ENCODE results near the gene VSIR. TPM values are rescaled to one million over a fixed set of nuclear protein-coding genes. Genes with fewer than 3 reads are reported as not detected.

The VSIR gene
- total RNA-seq, 1 donor from 2014 or later = 2.9 TPM

DNA sequence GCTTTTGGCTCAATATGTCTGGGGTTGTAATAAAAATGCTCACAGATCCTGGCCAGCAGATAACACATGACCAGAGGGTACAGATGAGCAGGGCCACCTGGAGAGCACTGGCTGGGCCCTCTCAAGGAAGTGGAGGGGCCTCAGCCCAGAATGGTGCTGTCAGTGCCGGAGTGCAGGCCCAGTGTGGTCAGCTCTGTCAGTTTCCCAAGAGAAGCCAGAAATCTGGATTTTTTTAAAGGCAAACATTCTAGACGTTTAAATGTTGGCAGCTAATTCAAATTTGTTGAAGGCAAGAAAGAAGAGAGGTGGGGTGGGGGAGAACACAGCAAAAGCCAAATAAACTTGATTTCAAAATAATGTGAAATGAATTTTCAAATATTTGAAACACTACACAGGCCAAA, 55.8 kb downstream of the VSIR start:
- Mint-ChIP-seq H3K9me3 (ENCODE audit: unreplicated experiment) (peaks cover 6% of the 10 kb centered on the region), H3K27me3 (ENCODE audit: low read depth, unreplicated experiment) (peaks cover 45% of the 10 kb centered on the region), H3K27ac (ENCODE audit: unreplicated experiment) (no peak overlapping the region), H3K4me3 (ENCODE audit: unreplicated experiment) (no peak overlapping the region), H3K36me3 (ENCODE audit: low read depth, unreplicated experiment) (no peaks in the 10 kb centered on the region), H3K4me1 (ENCODE audit: low read depth, unreplicated experiment) (peaks cover 6% of the 10 kb centered on the region)
- Histone ChIP-seq H3K9me3 (ENCODE audit: insufficient read depth, low read depth, low read length) (no peaks in the 10 kb centered on the region), H4K20me1 (ENCODE audit: insufficient read depth, low read length) (no peaks in the 10 kb centered on the region), H3K36me3 (ENCODE audit: insufficient read depth, low read length) (no peaks in the 10 kb centered on the region), H3K4me2 (ENCODE audit: low read length) (no peak overlapping the region), H3K4me3 (ENCODE audit: insufficient read depth, low read depth, low read length) (no peak overlapping the region), H3K27ac (ENCODE audit: low read depth, low read length) (no peak overlapping the region), H3K27me3 (ENCODE audit: insufficient read depth, low read length) (peaks cover 11% of the 10 kb centered on the region), H2AFZ (ENCODE audit: low read depth, low read length) (no peak overlapping the region), H3K79me2 (ENCODE audit: insufficient read depth, low read length) (no peaks in the 10 kb centered on the region), H3K9ac (ENCODE audit: low read length) (no peak overlapping the region), H3K4me1 (ENCODE audit: insufficient read depth, low read length) (peaks cover 7% of the 10 kb centered on the region)
- FAIRE-seq = no peak
- no peak for DNase-seq (ENCODE audit: low read depth)
- TF ChIP-seq, protein P1, sequence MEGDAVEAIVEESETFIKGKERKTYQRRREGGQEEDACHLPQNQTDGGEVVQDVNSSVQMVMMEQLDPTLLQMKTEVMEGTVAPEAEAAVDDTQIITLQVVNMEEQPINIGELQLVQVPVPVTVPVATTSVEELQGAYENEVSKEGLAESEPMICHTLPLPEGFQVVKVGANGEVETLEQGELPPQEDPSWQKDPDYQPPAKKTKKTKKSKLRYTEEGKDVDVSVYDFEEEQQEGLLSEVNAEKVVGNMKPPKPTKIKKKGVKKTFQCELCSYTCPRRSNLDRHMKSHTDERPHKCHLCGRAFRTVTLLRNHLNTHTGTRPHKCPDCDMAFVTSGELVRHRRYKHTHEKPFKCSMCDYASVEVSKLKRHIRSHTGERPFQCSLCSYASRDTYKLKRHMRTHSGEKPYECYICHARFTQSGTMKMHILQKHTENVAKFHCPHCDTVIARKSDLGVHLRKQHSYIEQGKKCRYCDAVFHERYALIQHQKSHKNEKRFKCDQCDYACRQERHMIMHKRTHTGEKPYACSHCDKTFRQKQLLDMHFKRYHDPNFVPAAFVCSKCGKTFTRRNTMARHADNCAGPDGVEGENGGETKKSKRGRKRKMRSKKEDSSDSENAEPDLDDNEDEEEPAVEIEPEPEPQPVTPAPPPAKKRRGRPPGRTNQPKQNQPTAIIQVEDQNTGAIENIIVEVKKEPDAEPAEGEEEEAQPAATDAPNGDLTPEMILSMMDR (IDR thresholded peaks at IDR 0.05; ENCODE audit: insufficient read depth, low read depth, low read length) = no peak
- no peak for TF ChIP-seq EZH2 (IDR thresholded peaks at IDR 0.05; ENCODE audit: insufficient read depth, low read length)

DNA sequence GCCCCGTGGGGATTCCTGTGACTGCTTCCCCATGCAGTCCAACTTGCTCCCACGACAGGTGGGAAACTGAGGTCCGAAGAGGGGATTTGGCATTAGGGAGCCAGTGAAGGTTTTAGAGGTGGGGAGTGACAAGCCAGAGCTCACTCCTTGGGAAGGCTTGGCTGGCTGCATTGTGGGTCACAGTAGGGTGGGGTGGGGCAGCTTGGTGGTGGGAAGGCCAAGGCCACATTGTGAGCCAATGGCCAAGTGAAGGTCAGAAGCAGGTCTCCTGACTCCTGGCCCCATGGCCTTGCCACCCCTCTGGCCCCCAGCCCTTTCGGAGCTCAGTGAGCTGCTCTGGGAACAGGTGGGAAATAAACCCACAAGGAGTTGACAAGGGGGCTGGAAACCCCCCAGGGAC, 56.3 kb downstream of the VSIR start:
- H2AFZ ChIP-seq (ENCODE audit: low read depth, low read length) = no peak overlapping the region

GRCh38 chr10:71716426-71716825, 56.9 kb downstream of the VSIR start:
- Histone ChIP-seq H3K27me3 (ENCODE audit: insufficient read depth, low read length) (peaks cover 8% of the 10 kb centered on the region), H3K4me3 (ENCODE audit: insufficient read depth, low read depth, low read length) (no peak overlapping the region), H3K9me3 (ENCODE audit: insufficient read depth, low read depth, low read length) (no peaks in the 10 kb centered on the region), H3K4me2 (ENCODE audit: low read length) (no peak overlapping the region), H2AFZ (ENCODE audit: low read depth, low read length) (no peak overlapping the region), H3K36me3 (ENCODE audit: insufficient read depth, low read length) (no peaks in the 10 kb centered on the region), H3K9ac (ENCODE audit: low read length) (no peak overlapping the region), H3K27ac (ENCODE audit: low read depth, low read length) (no peak overlapping the region), H4K20me1 (ENCODE audit: insufficient read depth, low read length) (no peaks in the 10 kb centered on the region), H3K79me2 (ENCODE audit: insufficient read depth, low read length) (no peaks in the 10 kb centered on the region), H3K4me1 (ENCODE audit: insufficient read depth, low read length) (peaks cover 7% of the 10 kb centered on the region)
- peaks cover 6% of the 10 kb centered on the region for H3K4me1 Mint-ChIP-seq (ENCODE audit: low read depth, unreplicated experiment)
- peaks cover 2% of the 10 kb centered on the region for H3K9me3 Mint-ChIP-seq (ENCODE audit: unreplicated experiment)
- H3K27ac Mint-ChIP-seq (ENCODE audit: unreplicated experiment) = no peak overlapping the region
- DNase-seq (ENCODE audit: low read depth) (no peak), FAIRE-seq (no peak)
- no peak overlapping the region for H3K4me3 Mint-ChIP-seq (ENCODE audit: unreplicated experiment)
- TF ChIP-seq, protein P1 (IDR thresholded peaks at IDR 0.05; ENCODE audit: insufficient read depth, low read depth, low read length) = no peak
- TF ChIP-seq EZH2 (IDR thresholded peaks at IDR 0.05; ENCODE audit: insufficient read depth, low read length) = no peak
- peaks cover 39% of the 10 kb centered on the region for H3K27me3 Mint-ChIP-seq (ENCODE audit: low read depth, unreplicated experiment)
- H3K36me3 Mint-ChIP-seq (ENCODE audit: low read depth, unreplicated experiment) = no peaks in the 10 kb centered on the region

More for the DNA sequence above, 56.3 kb downstream of the VSIR start:
- H3K27ac Mint-ChIP-seq (ENCODE audit: unreplicated experiment) = no peak overlapping the region
- Histone ChIP-seq H3K9me3 (ENCODE audit: insufficient read depth, low read depth, low read length) (no peaks in the 10 kb centered on the region), H4K20me1 (ENCODE audit: insufficient read depth, low read length) (no peaks in the 10 kb centered on the region), H3K27ac (ENCODE audit: low read depth, low read length) (no peak overlapping the region), H3K9ac (ENCODE audit: low read length) (no peak overlapping the region), H3K27me3 (ENCODE audit: insufficient read depth, low read length) (peaks cover 11% of the 10 kb centered on the region), H3K36me3 (ENCODE audit: insufficient read depth, low read length) (no peaks in the 10 kb centered on the region), H3K79me2 (ENCODE audit: insufficient read depth, low read length) (no peaks in the 10 kb centered on the region), H3K4me2 (ENCODE audit: low read length) (no peak overlapping the region), H3K4me1 (ENCODE audit: insufficient read depth, low read length) (peaks cover 7% of the 10 kb centered on the region), H3K4me3 (ENCODE audit: insufficient read depth, low read depth, low read length) (no peak overlapping the region)
- DNase-seq (ENCODE audit: low read depth) (no peak), FAIRE-seq (no peak)
- H3K4me3 Mint-ChIP-seq (ENCODE audit: unreplicated experiment) = no peak overlapping the region
- TF ChIP-seq, protein P1 (IDR thresholded peaks at IDR 0.05; ENCODE audit: insufficient read depth, low read depth, low read length) = no peak
- TF ChIP-seq EZH2 (IDR thresholded peaks at IDR 0.05; ENCODE audit: insufficient read depth, low read length) = no peak
- peaks cover 6% of the 10 kb centered on the region for H3K4me1 Mint-ChIP-seq (ENCODE audit: low read depth, unreplicated experiment)
- no peaks in the 10 kb centered on the region for H3K36me3 Mint-ChIP-seq (ENCODE audit: low read depth, unreplicated experiment)
- peaks cover 6% of the 10 kb centered on the region for H3K9me3 Mint-ChIP-seq (ENCODE audit: unreplicated experiment)
- peaks cover 40% of the 10 kb centered on the region for H3K27me3 Mint-ChIP-seq (ENCODE audit: low read depth, unreplicated experiment)

Data from astrocyte (in vitro differentiated cells and primary cell).